Fibroblast of lung (primary cell): Measurements from ENCODE around the gene RNASE4. TPM values are rescaled to one million over a fixed set of nuclear protein-coding genes. Genes with fewer than 3 reads are reported as not detected.
"Not testable (repeated sequence)": the region's sequence is repeated elsewhere in the genome, so short reads cannot be mapped to it uniquely, and the experiment has no call there.

Experiments
- DNase-seq, 2 donors: peaks; one replicate each; pipeline versions ENCODE4 v3.0.0 to v3.0.0-alpha.2; 2010; ENCODE audit warnings: low read depth in 2 of 2
- H2AFZ ChIP-seq: 2 replicates; pipeline ENCODE4 v1.5.1; 2012; ENCODE audit warnings: low read length, control low read depth, inconsistent platforms
- H3K27ac ChIP-seq: 2 replicates; pipeline ENCODE4 v1.5.1; 2011; ENCODE audit warnings: low read length, control low read depth; ENCODE audit not compliant: insufficient read depth
- H3K27me3 ChIP-seq: 2 replicates; pipeline ENCODE4 v1.5.1; 2011; ENCODE audit warnings: mild to moderate bottlenecking, low read length; ENCODE audit not compliant: control insufficient read depth, insufficient read depth
- H3K36me3 ChIP-seq: 2 replicates; pipeline ENCODE4 v1.5.1; 2011; ENCODE audit warnings: low read length; ENCODE audit not compliant: control insufficient read depth, insufficient read depth
- H3K4me1 ChIP-seq: 2 replicates; pipeline ENCODE4 v1.5.1; 2011; ENCODE audit warnings: low read length; ENCODE audit not compliant: control insufficient read depth, insufficient read depth; ENCODE audit errors: extremely low read depth
- H3K4me2 ChIP-seq: 2 replicates; pipeline ENCODE4 v1.5.1; 2011; ENCODE audit warnings: low read length, control low read depth; ENCODE audit not compliant: insufficient read depth; ENCODE audit errors: extremely low read depth
- H3K4me3 ChIP-seq, 4 experiments: fragments of 200-600 bp in 1 of 4; sonication (generic) in 1 of 4; replicated peaks in 1 of 4; 2 replicates each; pipeline ENCODE4 v1.5.1; 2011 to 2016; ENCODE audit warnings: low read length in 4 of 4, low read depth in 3 of 4, mild to moderate bottlenecking in 3 of 4, control low read depth in 2 of 4, inconsistent platforms in 1 of 4, mixed read lengths in 1 of 4; ENCODE audit not compliant: insufficient read depth in 1 of 4; ENCODE audit errors: control extremely low read depth in 1 of 4
- H3K79me2 ChIP-seq: 2 replicates; pipeline ENCODE4 v1.5.1; 2012; ENCODE audit warnings: mild to moderate bottlenecking, low read length, inconsistent platforms; ENCODE audit not compliant: control insufficient read depth, insufficient read depth
- H3K9ac ChIP-seq: 2 replicates; pipeline ENCODE4 v1.5.1; 2011; ENCODE audit warnings: mild to moderate bottlenecking, low read length, control low read depth; ENCODE audit not compliant: insufficient read depth
- H3K9me3 ChIP-seq: 2 replicates; pipeline ENCODE4 v1.5.1; 2012; ENCODE audit warnings: low read depth, low read length; ENCODE audit not compliant: control insufficient read depth, insufficient read depth
- H4K20me1 ChIP-seq: 2 replicates; pipeline ENCODE4 v1.5.1; 2011; ENCODE audit warnings: low read length; ENCODE audit not compliant: control insufficient read depth, insufficient read depth; ENCODE audit errors: extremely low read depth
- CTCF ChIP-seq, 2 donors: IDR thresholded peaks in 1 of 2; conservative IDR thresholded peaks in 1 of 2; 1 replicate in 1 of 2; 2 replicates in 1 of 2; pipeline ENCODE4 v1.5.1; 2011 to 2012; ENCODE audit warnings: low read length in 2 of 2, control low read depth in 1 of 2, inconsistent platforms in 1 of 2, low read depth in 1 of 2, mild to moderate bottlenecking in 1 of 2
- EZH2 ChIP-seq: IDR thresholded peaks from 2 replicates; pipeline ENCODE4 v1.5.1; 2012; ENCODE audit warnings: low read length, control low read depth, mild to moderate bottlenecking; ENCODE audit errors: missing control alignments
- polyA minus RNA-seq: library from RNA; depleted of rRNA, polyadenylated mRNA; stranded (reverse); fragments of >200 nt; gene quantifications from 2 replicates; pipeline ENCODE4 v1.2.3, GENCODE V29; 2011; ENCODE audit warnings: low replicate concordance
- polyA plus RNA-seq, 2 donors: library from polyadenylated mRNA; depleted of rRNA in 1 of 2; stranded (reverse) in 1 of 2; unstranded in 1 of 2; fragments of >200 nt; gene quantifications; 2 replicates each; pipeline ENCODE4 v1.2.1, GENCODE V29; 2011 to 2012; ENCODE audit warnings: missing spikeins in 1 of 2
- total RNA-seq: library from RNA; depleted of rRNA; stranded (reverse); fragments of >200 nt; gene quantifications from 2 replicates; pipeline ENCODE4 v1.2.1, GENCODE V29; 2014

Gene RNASE4
- total RNA-seq (20.0 and 22.1 TPM in 2 replicates), polyA plus RNA-seq (25.0 and 43.9 TPM in 2 replicates), polyA minus RNA-seq (5.1 and 21.8 TPM in 2 replicates)
- polyA plus RNA-seq (2012), result 8.7 and 18.7 TPM in 2 replicates

- H3K36me3 ChIP-seq, result no peaks in the 10 kb centered on the region
- H3K9me3 ChIP-seq, result no peaks in the 10 kb centered on the region
- TF ChIP-seq CTCF (conservative IDR thresholded peaks at IDR 0.05 in 1 of 2, IDR thresholded peaks at IDR 0.05 in 1 of 2; ENCODE audit: low read depth in 1 of 2, low read length in 2 of 2) (no peak), EZH2 (no peak)
- peak within 1 kb of the TSS; percentile 99 for H3K4me2 ChIP-seq
- H3K79me2 ChIP-seq, result no peaks in the 10 kb centered on the region
- no peaks in the 10 kb centered on the region for H3K27me3 ChIP-seq
- H3K4me1 ChIP-seq, result no peaks in the 10 kb centered on the region
- peak within 1 kb of the TSS; percentile 99 for H2AFZ ChIP-seq
- DNase-seq, result peak; percentile 90 to 91
- peak within 1 kb of the TSS; percentile 82 to 99 (median 92) for H3K4me3 ChIP-seq
- peak within 1 kb of the TSS; percentile 99 for H3K27ac ChIP-seq
- no peaks in the 10 kb centered on the region for H4K20me1 ChIP-seq
- H3K9ac ChIP-seq, result peak within 1 kb of the TSS; percentile 97
Observed at GRCh38 chr14:20683891-20684661, at the start of gene RNASE4. TSS of gene RNASE4 (plus strand) at chr14:20684560. CDS start at chr14:20699372, 14,812 bp downstream.

- Histone ChIP-seq H3K4me3 (no peak within 1 kb of the TSS), H2AFZ (no peak within 1 kb of the TSS), H3K36me3 (no peaks in the 10 kb centered on the region), H4K20me1 (no peaks in the 10 kb centered on the region), H3K9me3 (no peaks in the 10 kb centered on the region), H3K4me2 (no peak within 1 kb of the TSS), H3K27me3 (no peaks in the 10 kb centered on the region), H3K9ac (no peak within 1 kb of the TSS), H3K79me2 (no peaks in the 10 kb centered on the region), H3K4me1 (no peaks in the 10 kb centered on the region), H3K27ac (no peak within 1 kb of the TSS)
- TF ChIP-seq CTCF (conservative IDR thresholded peaks at IDR 0.05 in 1 of 2, IDR thresholded peaks at IDR 0.05 in 1 of 2; ENCODE audit: low read depth in 1 of 2, low read length in 2 of 2), result no peak
- no peak for TF ChIP-seq EZH2
- DNase-seq, result no peak
Observed at GRCh38 chr14:20641591-20641990, 42.8 kb upstream of the RNASE4 start, which contains the start of gene OR6S1. TSS of gene OR6S1 (minus strand) at chr14:20641691. CDS start at chr14:20641691, 0 bp downstream.

GRCh38 chr14:20642182-20642581 is 42.2 kb upstream of the RNASE4 start:
- no peaks in the 10 kb centered on the region for H3K27me3 ChIP-seq
- H3K9ac ChIP-seq, result no peak overlapping the region
- H3K79me2 ChIP-seq, result no peaks in the 10 kb centered on the region
- H4K20me1 ChIP-seq, result no peaks in the 10 kb centered on the region
- no peak for TF ChIP-seq CTCF (conservative IDR thresholded peaks at IDR 0.05 in 1 of 2, IDR thresholded peaks at IDR 0.05 in 1 of 2; ENCODE audit: low read depth in 1 of 2, low read length in 2 of 2)
- TF ChIP-seq EZH2, result no peak
- H3K4me3 ChIP-seq, result no peak overlapping the region
- H3K9me3 ChIP-seq, result no peaks in the 10 kb centered on the region
- DNase-seq, result no peak
- no peak overlapping the region for H3K27ac ChIP-seq
- H3K4me2 ChIP-seq, result no peak overlapping the region
- H3K4me1 ChIP-seq, result no peaks in the 10 kb centered on the region
- no peak overlapping the region for H2AFZ ChIP-seq
- H3K36me3 ChIP-seq, result no peaks in the 10 kb centered on the region

GRCh38 chr14:20642755-20643154 is 41.6 kb upstream of the RNASE4 start:
- H3K27me3 ChIP-seq, H3K36me3 ChIP-seq, H3K9ac ChIP-seq, H4K20me1 ChIP-seq, H3K79me2 ChIP-seq, H3K27ac ChIP-seq, DNase-seq, H3K4me1 ChIP-seq, H3K4me2 ChIP-seq, H3K4me3 ChIP-seq, H2AFZ ChIP-seq, H3K9me3 ChIP-seq: not testable (repeated sequence)
